ENCODE data around the gene TNS3. TPM values are rescaled to one million over a fixed set of nuclear protein-coding genes. Genes with fewer than 3 reads are reported as not detected.

Gene TNS3
- total RNA-seq, 1 donor from 2014 or later = 44.8 TPM

DNA sequence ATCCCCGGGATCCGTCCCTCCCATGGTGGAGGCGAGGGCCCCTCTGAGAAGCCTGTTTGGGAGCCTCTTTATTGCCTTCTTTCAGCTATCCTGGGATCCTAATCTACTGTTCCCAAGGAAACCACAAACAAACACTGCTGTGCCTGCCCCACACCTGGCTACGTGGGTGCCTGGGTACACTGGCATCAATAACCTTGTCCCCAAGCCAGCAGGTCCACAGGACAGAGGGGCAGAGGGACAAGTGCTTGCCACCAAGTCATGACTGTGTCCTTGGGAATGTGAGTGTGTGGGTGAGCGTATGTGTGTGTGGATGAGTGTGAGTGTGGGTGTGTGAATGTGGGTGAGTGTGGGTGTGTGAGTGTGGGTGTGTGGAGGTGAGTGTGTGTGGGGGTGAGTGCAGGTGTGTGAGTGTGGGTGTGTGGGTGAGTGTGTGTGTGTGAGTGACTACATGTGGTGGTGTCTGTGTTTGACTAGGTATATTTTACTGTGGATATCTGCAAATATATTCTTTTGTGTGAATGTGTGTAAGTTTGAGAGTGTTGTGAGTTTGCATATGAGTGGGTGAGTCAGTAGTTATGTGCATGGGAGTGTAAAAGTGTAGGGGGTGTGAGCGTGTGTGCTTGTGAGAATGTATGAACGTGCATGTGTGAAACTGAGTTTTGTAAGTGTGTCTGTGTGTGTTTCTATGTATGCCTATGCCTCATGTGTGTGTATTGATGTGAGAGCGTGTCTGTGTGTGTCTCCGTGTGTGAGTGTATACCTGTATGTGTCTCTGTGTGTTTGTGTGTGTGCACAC, 96.1 kb downstream of the TNS3 start:
- no peak for DNase-seq (ENCODE audit: missing footprints)
- peak; percentile 75 for ATAC-seq
- intact Hi-C loops (cut with DNase I) = no loop called here

DNA sequence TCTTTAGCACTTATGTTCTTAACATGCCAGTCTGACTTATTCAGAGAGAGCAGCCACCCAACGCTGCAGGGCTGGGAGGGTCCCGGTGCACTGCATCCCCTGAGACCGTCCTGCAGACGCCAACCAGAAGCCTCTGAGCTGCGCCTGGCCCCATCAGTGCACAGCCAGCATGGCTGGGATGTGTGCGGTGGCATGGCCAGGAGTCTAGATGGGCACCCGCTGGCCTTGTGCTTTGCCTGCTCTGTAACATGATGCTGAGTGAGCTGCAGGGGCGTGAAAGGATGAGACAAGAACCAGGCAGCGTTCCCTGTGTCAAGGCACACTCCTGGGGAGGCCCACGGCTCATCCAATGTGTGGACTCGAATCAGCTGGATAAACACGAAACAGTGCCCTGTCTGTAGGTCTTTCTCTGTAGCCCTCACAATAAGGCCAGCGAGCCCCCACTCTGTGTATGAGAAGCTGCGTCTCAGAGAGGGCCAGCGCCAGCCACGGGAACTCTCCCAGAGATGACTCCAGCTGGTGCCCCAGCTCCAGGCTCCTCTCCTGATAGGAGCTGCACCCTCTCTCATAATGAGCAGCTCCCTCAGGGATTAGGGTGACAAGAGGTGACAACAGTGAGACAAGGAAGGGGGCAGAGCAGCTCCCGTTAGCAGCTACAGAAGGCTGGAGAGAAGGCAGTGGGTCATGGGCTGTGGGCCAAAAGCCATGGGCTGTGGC, 96.8 kb downstream of the TNS3 start:
- intact Hi-C loops (cut with DNase I) = no loop called here
- DNase-seq (ENCODE audit: missing footprints) (no peak), ATAC-seq (peak; percentile 55)

DNA sequence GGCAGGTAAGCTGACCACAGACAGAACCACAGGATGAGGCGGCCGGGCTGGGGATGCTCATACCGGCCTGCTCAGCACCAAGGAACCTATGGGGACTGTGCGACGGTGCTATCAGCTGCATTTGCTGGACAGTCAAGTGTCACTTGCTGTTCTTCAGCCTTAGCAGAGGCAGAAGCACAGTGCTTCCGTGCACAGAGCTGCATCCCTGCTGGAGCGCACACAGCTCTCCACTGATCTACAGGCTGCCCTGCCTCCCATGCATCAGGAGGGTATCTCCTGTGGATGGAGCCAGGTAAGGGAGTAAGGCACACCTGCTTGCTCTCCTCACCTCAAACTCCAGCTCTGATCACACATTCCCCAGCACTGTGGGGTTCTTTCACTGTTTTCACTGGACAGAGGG, 97.5 kb downstream of the TNS3 start:
- intact Hi-C loops (cut with DNase I) = no loop called here
- no peak for ATAC-seq

DNA sequence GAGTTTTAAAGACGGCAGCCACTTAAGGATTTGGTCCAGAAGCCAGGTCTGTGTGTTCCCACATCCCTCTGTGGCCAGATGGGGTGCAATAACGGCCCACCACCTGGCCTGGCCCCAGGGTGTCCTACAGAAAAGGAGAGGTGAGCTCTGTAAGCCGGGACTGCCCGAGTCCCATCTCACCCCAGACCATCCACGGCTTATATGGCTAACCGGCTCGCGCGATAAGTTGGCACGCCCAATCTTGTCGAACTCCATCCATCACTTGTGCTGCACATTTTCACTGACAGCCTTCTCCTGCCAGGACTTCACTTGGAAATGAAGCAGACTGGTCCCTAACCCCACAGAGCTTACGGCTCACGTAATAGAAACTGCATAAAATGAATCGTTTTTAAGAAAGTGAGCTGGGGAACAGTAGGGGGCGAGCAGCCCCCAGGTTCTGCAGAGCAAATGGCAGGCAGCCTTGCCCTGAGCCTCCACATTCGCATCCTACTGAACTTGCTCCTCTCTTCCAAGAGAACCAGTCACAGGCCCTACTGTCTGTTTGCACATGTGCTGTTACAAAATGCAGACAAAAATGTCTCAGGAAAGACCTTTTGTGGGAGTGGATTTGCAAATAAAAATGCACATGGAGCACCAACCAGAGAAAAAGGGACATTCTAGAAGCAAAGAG, 98.2 kb downstream of the TNS3 start:
- ATAC-seq = no peak
- DNase-seq (ENCODE audit: missing footprints) = no peak
- intact Hi-C loops (cut with DNase I) = no loop called here

More for the DNA sequence above, 97.5 kb downstream of the TNS3 start:
- no peak for DNase-seq (ENCODE audit: missing footprints)

DNA sequence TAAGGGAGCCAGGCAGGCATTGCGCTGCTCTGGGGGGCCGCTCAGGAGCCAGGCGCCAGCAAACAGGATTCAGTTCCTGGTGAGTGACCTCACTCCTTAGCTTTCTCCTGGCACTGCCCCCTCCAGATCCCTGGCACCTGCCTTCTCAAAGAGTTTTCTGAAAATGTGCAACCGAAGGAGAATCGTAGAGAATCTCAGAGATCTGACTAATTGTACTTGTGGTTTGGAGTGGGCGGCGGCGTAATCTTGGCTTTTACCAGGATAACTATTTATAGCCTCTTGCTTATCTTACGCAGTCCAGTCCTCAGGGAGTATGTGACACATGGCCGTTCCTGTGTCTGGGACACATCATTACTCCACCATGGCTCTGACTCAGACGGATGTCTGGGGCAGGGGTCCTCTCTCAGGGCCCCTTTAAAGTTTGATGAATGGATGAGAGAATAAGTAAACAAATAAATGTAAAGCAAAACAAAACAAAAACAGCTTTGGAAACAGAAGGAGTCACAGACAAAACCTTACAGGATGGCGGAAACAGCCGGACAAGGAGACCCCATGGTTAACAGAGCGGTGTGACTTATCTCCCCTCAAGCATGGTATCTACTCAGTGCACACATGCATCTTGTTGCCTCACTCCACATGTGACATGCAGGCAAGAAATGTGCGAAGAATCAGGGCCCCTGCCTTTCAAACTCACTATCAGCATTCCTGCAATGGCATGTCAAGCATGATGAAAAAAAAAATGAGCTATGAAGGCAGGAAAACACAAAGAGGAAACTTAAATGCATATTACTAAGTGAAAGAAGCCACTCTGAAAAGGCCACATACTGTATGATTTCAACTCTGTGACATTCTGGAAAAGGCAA, 99.7 kb downstream of the TNS3 start:
- ATAC-seq (peak; percentile 60), DNase-seq (ENCODE audit: missing footprints) (peak; percentile 27)
- intact Hi-C loops (cut with DNase I) = no loop called here

DNA sequence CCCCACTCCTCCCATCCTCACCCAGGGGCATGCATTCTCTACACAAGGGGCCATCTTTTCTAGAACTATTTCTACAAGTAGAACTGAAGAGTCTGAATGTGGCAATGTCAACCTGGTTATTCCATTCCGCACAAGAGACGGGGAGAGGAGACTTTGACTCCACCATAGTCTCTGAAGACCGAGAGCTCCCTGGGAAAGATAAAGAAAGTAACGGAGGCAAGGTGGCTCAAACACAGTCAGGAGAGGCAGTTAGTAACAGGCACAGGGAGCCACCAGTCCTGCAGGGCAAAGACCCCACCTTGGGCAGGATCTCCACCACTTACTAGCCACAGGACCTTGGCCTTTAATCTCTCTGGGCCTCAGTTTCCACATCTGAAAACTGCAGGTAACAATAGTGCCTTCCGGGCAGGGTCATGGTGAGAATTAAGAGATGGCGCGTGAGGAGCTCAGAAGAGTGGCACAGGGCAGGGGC, 100.3 kb downstream of the TNS3 start:
- intact Hi-C loops (cut with DNase I) = no loop called here
- DNase-seq (ENCODE audit: missing footprints) = no peak
- ATAC-seq = no peak

DNA sequence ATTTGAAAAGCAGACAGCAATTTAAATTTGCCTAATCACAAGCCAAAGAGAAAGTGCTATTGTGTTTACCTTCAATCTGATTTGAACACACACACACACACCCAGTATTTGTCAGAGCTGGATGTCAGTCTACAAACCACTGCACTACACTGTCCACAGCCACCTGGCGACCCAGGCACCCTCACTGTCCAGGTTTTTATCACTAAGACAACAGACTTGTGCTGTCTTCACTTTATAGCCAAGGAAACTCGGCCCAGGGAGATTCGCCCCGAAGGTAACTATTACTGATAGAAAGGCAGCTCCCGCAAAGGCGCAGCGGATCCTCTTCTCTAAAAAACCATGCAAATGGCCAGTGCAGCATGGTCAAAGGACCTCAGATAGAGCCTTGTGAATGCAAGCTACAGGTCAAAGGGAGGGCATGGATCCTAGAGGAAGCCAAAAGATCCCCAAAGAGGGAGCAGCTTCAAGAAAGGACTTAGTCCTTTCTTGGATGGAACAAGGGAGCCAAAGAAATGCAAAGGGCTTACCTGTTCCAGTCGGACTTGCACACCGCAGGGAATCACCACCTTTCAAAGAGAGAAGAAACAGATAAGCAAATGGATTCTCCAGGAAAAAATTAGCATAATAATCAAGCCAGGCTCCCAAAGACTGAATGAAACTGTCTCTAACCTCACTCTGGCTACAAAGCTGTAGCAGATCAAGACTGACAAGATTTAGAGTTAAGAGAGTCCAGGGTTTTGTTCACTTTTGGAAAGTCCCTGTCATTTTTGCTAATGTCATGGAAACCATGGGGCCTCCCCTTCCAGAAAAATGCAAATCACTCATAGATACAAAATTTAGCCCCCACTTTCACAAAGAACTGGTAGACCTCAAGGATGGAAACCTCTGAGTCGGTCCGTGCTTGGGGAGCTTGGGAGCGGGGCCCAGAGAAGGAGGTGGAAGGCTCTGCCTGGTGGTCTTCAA, 101.1 kb downstream of the TNS3 start:
- intact Hi-C loops (cut with DNase I) = no loop called here
- DNase-seq (ENCODE audit: missing footprints) = no peak
- no peak for ATAC-seq

DNA sequence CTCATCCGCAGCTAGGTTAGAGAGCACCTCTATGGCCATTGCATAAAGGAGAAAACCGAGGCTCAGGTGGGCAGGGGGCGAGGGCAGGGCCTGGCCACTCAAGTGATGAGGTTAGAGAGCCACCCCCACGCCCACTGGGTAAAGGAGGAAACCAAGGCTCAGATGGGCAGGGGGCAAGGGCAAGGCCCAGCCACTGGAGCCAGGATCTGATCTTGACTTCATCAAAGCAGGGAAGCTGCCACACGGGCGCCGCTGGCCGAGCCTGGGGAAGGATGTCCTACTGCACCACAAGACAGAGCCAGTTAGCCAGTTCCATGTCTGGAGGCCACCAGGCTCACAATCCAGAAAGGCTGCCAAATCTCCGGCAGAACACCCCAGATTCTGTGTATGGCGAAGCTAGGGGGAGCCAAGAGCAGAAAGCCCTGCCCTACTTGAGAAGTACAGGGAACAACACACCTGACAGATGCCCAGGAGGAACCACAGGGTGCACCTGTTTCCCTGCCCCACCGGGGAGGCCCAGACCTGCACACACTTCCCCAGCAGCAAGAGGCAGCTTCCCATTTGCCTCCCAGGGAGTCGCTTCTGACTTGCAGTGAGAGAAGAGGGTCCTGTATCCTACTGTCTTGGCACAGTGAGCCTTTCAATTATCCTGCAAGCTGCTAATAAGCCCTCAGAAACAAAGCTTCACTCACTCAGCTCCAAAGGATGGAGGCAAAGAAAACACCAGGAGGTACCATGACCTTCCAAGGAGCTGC, 101.9 kb downstream of the TNS3 start:
- DNase-seq (ENCODE audit: missing footprints) = no peak
- intact Hi-C loops (cut with DNase I) = no loop called here

DNA sequence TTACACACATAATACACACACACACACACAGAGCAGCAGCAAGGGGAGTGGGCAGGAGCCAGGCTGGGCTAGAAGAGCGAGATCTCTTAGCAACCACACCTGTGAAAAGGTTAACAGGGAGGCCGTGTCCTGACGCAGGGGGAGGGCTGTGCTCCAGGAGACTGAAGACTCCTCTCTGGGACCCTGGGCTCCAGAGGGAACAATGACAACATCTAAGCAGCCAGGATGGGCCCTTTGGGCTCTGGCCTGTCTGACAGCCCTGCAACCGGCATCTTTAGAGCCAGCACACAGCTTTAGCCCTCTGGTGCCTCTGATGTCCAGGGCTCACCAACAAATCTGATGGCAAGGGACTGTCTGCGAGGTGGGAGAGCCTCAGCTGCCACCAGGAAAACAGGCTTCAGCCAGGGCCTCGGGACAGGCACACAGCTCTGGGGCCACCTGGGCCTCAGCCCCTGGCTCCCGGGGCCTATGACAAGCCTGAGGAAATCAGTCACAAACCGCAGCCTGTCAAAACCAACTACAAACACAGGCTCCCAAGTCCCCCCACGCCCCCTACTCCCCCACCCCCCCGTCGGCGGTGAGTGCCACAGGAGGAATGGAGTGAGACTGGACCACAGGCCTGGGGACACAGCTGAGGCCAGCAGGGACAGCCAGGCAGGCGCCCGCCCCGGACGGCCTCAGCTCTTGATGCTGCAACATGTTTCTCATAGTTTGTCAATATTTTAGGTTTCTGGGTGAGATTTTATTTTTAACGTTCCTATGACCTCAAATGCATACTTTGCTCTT, 102.8 kb downstream of the TNS3 start:
- intact Hi-C loops (cut with DNase I) = no loop called here
- ATAC-seq (no peak), DNase-seq (ENCODE audit: missing footprints) (no peak)

More for the DNA sequence above, 101.9 kb downstream of the TNS3 start:
- no peak for ATAC-seq

DNA sequence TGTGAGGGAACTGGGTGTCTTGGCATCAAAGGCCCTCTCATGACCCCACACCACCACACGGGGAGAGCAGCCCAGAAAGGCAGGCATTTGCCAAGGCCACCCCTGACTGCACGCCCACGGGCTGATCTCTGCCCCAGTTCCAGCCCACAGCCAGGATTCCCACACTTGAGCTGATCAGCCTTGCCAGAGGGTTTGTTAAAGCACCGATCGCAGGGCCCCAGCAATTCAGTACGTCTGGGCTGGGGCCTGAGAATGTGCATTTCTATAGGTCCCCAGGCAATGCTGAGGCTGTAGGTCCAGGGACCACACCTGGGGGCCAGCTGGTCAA, 103.9 kb downstream of the TNS3 start:
- intact Hi-C loops (cut with DNase I) = no loop called here
- no peak for DNase-seq (ENCODE audit: missing footprints)
- peak; percentile 9 for ATAC-seq

DNA sequence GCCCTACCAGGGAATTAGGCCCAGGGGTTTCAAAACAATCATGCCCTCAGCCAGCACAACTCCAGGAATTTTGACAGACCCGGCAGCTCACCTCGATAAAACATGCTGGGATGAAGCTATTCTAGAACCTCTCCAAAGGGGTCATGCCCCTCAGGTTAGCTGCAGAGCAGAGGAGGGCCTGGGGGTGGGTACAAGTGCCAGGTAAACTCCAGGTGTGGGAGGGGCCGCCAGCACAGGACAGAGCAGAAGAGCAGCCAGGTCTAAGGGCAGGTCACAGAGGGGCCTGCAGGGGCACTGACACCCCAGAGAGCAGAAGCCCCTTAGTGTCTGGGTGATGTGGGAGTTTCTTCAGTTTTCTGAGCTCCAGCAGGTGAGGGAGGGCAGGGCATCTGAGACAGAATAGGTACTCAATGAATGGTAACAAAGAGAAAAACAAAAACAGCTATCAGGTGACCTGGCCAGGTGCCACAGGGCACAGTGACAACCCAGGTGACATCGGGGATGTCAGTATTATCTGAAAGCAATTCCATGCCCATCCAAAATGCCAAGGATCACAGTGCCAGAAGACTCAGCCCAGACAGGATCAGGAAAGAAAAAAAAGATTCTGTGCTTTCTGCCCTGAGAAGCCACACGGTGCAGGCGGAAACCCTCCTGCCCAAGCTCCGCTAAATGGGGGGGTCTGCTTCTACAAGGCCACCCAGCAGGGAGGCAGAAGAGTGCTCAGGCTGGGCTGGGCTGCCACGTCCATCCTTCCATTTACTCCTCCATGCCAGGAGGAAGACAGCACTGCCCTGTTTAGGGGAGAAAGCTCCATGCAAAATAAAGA, 104.5 kb downstream of the TNS3 start:
- no peak for DNase-seq (ENCODE audit: missing footprints)
- intact Hi-C loops (cut with DNase I) = no loop called here
- no peak for ATAC-seq

DNA sequence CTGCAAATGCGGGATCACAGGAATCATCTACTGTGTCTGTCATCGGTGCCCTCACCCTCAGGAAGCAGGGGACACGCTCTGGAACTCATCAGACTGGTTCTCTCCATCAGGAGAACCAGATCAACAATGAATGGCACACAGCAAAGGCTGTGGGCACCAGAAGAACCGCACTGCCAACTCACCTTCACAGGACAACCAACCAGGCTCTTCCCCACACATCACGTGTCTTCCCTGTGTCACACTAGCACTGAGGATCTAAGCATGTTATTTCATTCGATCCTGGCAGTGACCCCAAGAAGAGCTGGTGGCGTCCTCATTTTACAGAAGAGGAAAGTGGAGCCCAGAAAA, 106.1 kb downstream of the TNS3 start:
- DNase-seq (ENCODE audit: missing footprints) = no peak
- intact Hi-C loops (cut with DNase I) = no loop called here
- no peak for ATAC-seq

DNA sequence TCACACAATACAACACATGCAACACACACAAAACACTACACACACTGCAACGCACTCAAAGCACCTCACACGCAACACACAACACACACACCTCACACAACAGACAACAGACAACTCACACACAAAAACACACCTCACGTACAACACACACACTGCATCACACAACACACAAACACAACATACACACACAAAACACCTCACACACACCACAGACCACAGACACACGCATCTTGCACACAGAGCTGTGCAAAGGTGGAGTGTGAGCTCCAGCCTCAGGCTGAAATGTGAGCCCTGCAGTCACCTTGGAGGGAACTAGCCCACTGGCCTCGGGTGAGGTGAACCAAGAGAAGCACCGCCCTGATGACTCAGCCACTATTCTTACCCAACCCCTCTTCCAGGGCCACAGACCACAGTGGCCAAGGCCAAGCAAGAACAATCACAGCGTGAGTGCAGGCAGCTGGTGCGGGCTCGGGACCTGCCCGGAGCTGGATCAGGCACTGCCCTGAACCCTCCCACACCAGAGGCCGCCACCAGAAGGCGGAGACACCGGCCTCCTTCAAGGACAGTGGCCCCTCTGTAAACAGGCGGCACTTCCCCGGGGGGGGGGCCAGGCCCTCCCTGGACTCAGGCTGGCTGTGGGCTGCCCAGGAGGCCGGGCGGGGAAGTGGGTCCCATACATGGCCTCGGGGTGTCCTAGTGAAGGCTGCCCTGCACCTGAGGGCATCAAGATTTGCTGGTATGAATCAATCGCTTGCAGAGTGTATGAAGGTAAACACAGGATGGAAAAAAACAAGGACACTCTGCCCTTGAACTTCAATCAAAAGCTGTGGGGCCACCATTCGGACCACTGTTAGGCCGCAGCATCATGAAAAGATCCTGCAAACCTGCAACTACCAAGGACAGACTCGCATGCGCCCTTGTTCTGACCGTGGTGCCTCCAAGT, 106.7 kb downstream of the TNS3 start:
- peak; percentile 89 for DNase-seq (ENCODE audit: missing footprints)
- ATAC-seq = peak; percentile 93
- intact Hi-C loops (cut with DNase I) = no loop called here

DNA sequence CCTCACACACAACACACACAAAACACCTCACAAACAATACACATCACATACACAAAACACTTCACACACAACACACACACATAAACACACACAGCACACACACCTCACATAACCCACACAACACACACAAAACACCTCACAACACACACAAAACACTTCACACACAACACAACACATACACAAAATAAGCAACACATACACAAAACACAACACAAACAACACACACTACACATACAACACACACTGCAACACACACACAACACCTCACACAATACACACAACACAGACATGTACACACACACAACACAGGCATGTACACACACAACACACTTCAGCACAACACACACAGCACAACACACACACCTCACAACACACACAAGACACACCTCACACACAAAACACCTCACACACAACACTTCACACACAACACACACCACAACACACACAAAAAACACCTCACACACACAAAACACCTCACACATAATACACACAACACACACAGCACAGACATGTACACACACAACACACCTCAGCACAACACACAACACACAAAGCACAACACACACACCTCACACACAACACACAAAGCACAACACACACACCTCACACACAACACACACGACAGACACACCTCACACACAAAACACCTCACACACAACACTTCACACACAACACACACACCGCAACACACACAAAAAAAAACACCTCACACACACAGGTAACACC, 107.5 kb downstream of the TNS3 start:
- intact Hi-C loops (cut with DNase I) = no loop called here
- ATAC-seq = no peak
- no peak for DNase-seq (ENCODE audit: missing footprints)
